IgD-negative memory B cell (primary cell): Measurements from ENCODE around the gene SHMT2. TPM values are rescaled to one million over a fixed set of nuclear protein-coding genes. Genes with fewer than 3 reads are reported as not detected.

Source experiments
- H3K27ac Mint-ChIP-seq, 3 donors: one replicate each; pipeline ENCODE4 v1.8.0; 2020 to 2022; ENCODE audit warnings: mild to moderate bottlenecking in 3 of 3, mixed read lengths in 3 of 3, moderate library complexity in 1 of 3
- H3K27me3 Mint-ChIP-seq: one replicate; pipeline ENCODE4 v1.8.0; 2021; ENCODE audit warnings: mixed read lengths
- H3K36me3 Mint-ChIP-seq: one replicate; pipeline ENCODE4 v1.8.0; 2020; ENCODE audit warnings: mild to moderate bottlenecking, mixed read lengths
- H3K4me1 Mint-ChIP-seq, 3 donors: one replicate each; pipeline ENCODE4 v1.8.0; 2020 to 2022; ENCODE audit warnings: mixed read lengths in 3 of 3, mild to moderate bottlenecking in 1 of 3
- H3K4me3 Mint-ChIP-seq, 4 donors: one replicate each; pipeline ENCODE4 v1.8.0; 2020 to 2022; ENCODE audit warnings: mild to moderate bottlenecking in 4 of 4, mixed read lengths in 4 of 4, moderate library complexity in 3 of 4
- H3K9me3 Mint-ChIP-seq, 3 donors: one replicate each; pipeline ENCODE4 v1.8.0; 2020 to 2021; ENCODE audit warnings: mixed read lengths in 3 of 3, mild to moderate bottlenecking in 1 of 3
- polyA plus RNA-seq: library from polyadenylated mRNA; unstranded; fragments of 300-500 nt; fragmentation: Illumina TruSeq; gene quantifications from one replicate; pipeline ENCODE4 v1.2.3, GENCODE V29; 2021

The SHMT2 gene
- polyA plus RNA-seq, 1 donor from 2014 or later, result 176 TPM

DNA sequence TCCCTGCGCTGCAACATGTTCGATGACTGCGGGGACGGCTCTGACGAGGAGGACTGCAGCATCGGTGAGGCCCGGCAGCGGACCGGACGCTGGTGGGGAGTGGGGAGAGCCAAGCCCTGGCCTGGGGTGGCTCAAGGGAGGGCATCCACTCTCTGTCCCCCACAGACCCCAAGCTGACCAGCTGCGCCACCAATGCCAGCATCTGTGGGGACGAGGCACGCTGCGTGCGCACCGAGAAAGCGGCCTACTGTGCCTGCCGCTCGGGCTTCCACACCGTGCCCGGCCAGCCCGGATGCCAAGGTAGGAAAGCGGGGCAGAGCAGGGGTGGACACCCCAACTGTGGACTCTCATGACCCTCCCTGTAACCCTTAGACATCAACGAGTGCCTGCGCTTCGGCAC lies 24.3 kb upstream of the SHMT2 start:
- H3K4me3 Mint-ChIP-seq, result no peak overlapping the region
- no peaks in the 10 kb centered on the region for H3K9me3 Mint-ChIP-seq
- H3K27me3 Mint-ChIP-seq, result no peaks in the 10 kb centered on the region
- H3K36me3 Mint-ChIP-seq, result no peaks in the 10 kb centered on the region
- no peaks in the 10 kb centered on the region for H3K4me1 Mint-ChIP-seq
- no peak overlapping the region for H3K27ac Mint-ChIP-seq

DNA sequence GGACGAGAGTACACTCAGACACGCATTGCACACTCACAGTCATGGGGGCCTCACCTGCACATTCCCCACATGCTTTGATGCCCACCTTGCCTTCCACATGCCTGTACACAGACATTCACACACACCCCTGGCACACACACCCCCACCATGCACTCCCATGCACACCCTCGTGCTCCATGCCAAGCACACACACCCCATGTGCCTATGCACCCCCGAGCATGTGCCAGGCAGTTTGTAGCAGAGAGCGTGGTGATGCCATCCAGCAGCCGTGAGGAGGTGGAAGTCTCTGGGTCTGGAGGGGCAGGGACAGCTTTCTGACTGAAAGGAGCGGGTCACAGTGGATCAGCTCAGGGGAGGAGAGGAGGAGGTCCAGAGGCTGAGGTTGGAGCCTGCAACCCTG lies 23.6 kb upstream of the SHMT2 start:
- Mint-ChIP-seq H3K27ac (no peak overlapping the region), H3K4me3 (no peak overlapping the region), H3K27me3 (no peaks in the 10 kb centered on the region), H3K9me3 (no peaks in the 10 kb centered on the region), H3K4me1 (no peaks in the 10 kb centered on the region), H3K36me3 (no peaks in the 10 kb centered on the region)

DNA sequence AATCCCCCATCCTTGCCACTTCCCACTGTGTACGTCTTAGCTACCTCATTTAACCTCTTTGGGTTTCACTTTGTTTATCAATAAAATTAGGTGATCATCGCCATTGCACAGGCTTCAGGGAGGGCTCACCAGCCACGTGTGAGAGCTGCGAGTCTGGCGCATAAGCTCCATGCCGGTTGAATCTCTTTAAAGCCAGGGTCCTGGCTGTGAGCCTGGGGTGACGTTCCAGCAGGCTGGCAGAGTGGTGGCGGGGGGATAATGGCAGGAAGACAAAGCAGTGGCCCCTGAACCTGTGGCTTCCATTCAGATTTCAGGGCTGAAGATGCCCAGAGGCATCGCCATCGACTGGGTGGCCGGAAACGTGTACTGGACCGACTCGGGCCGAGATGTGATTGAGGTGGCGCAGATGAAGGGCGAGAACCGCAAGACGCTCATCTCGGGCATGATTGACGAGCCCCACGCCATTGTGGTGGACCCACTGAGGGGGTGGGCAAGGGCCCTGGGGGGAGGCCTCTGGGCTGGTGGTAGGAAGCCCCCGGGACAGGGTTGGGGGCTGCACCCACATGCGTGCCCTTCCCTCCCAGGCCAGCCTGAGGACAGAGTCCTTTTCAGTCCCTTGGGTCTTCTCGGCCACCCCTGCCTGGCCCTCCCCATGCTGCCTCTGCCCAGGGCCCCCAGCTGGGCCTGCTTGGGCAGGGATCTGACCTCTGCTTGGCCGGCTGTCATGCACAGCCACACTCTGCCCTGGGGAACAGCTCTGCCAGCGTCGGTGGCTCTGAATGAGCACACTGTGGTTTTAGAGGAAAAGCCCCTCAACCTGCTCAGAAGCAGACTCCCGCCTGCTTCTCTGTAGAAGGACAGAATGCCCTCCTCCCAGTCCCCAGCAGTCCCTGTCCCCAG lies 21.5 kb upstream of the SHMT2 start:
- Mint-ChIP-seq H3K9me3 (no peaks in the 10 kb centered on the region), H3K4me1 (peaks cover 0 to 3% (median 0%) of the 10 kb centered on the region in 3 donors), H3K4me3 (no peak overlapping the region), H3K27me3 (peaks cover 3% of the 10 kb centered on the region), H3K36me3 (no peaks in the 10 kb centered on the region), H3K27ac (peak overlapping the region in 1 of 3 donors; percentile 28)

DNA sequence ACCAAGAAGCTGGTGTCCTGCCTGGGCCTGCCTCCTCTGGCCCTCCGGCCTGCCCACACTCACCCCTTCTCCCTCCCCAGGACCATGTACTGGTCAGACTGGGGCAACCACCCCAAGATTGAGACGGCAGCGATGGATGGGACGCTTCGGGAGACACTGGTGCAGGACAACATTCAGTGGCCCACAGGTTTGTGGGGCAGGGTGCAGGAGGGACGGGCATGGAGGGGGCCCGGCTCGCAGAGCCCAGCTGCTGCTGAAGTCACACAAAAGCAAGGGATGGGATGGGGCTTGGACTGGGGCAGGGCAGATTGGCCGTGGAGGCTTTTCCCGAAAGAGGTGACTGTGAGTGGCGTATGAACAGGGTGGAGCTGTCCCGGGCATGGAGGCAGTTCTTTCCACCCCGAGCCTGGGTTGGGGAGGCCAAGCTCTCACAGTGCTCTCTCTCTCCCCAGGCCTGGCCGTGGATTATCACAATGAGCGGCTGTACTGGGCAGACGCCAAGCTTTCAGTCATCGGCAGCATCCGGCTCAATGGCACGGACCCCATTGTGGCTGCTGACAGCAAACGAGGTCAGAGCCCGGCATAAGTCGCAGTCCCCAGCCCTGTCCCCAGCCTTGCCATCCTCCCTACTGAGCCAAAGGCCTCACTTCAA lies 20.8 kb upstream of the SHMT2 start:
- Mint-ChIP-seq H3K9me3 (no peaks in the 10 kb centered on the region), H3K27ac (peak overlapping the region in 1 of 3 donors; percentile 28), H3K27me3 (peaks cover 8% of the 10 kb centered on the region), H3K4me1 (peaks cover 6 to 9% (median 7%) of the 10 kb centered on the region in 3 donors), H3K36me3 (no peaks in the 10 kb centered on the region), H3K4me3 (no peak overlapping the region)

DNA sequence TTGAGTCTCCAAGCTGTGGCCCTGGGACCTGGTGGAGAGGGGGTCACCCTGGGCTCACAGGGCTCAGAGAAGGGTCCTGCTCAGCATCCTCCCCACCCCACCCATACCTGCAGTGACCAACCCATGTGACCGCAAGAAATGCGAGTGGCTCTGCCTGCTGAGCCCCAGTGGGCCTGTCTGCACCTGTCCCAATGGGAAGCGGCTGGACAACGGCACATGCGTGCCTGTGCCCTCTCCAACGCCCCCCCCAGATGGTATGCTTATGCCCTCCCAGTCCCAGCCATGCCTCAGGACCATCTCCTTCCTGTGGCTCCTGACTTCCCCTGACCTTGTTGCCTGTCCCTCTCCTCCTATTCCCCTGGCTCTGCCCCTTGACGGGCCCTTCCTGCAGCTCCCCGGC lies 19.6 kb upstream of the SHMT2 start:
- Mint-ChIP-seq H3K27ac (no peak overlapping the region), H3K36me3 (no peaks in the 10 kb centered on the region), H3K9me3 (no peaks in the 10 kb centered on the region), H3K27me3 (peaks cover 19% of the 10 kb centered on the region), H3K4me3 (no peak overlapping the region), H3K4me1 (peaks cover 12 to 15% (median 13%) of the 10 kb centered on the region in 3 donors)

DNA sequence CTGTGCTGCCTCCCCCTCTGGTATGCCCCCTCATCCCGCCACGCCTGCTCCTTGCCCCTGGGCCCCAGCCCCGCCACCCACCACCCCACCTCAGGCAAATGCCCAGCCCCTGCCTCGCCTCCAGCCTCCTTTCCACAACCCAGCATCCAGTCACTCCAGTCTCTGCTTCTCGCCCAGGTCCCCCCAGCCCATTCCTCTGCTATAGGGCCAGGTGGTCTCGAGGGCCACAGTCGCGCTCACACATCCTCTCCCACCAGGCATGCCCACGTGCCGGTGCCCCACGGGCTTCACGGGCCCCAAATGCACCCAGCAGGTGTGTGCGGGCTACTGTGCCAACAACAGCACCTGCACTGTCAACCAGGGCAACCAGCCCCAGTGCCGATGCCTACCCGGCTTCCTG lies 19.1 kb upstream of the SHMT2 start:
- H3K27ac Mint-ChIP-seq, result no peak overlapping the region
- H3K27me3 Mint-ChIP-seq, result peaks cover 24% of the 10 kb centered on the region
- H3K9me3 Mint-ChIP-seq, result no peaks in the 10 kb centered on the region
- no peaks in the 10 kb centered on the region for H3K36me3 Mint-ChIP-seq
- H3K4me3 Mint-ChIP-seq, result no peak overlapping the region
- H3K4me1 Mint-ChIP-seq, result peaks cover 13 to 18% (median 16%) of the 10 kb centered on the region in 3 donors

DNA sequence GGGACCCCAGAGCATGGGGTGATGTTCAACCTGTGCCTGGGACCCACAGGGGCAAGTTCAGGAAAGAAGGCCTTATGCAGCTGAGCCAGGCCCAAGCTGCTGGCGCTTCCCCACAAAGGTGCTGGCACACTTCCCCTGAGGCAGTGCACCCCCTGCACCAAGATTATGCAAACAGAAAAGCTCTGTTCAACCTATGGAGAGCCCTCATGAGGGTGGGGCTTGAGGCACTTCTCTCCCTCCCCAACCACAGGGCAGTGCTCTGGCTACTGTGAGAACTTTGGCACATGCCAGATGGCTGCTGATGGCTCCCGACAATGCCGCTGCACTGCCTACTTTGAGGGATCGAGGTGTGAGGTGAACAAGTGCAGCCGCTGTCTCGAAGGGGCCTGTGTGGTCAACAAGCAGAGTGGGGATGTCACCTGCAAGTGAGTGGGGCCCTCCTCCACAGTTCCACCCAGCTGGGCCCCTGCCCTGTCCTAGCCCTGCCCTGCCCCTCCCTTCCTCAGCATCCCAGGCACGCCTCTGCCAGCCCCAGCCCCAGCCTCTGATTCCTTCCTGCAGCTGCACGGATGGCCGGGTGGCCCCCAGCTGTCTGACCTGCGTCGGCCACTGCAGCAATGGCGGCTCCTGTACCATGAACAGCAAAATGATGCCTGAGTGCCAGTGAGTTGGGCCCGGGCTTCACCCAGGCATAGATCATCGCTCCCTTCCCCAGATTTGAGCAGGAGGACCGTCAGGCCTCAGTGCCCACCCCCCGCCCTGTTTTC lies 18.4 kb upstream of the SHMT2 start:
- Mint-ChIP-seq H3K4me3 (no peak overlapping the region), H3K27ac (no peak overlapping the region), H3K9me3 (no peaks in the 10 kb centered on the region), H3K27me3 (peaks cover 29% of the 10 kb centered on the region), H3K36me3 (no peaks in the 10 kb centered on the region), H3K4me1 (peaks cover 13 to 24% (median 20%) of the 10 kb centered on the region in 3 donors)

DNA sequence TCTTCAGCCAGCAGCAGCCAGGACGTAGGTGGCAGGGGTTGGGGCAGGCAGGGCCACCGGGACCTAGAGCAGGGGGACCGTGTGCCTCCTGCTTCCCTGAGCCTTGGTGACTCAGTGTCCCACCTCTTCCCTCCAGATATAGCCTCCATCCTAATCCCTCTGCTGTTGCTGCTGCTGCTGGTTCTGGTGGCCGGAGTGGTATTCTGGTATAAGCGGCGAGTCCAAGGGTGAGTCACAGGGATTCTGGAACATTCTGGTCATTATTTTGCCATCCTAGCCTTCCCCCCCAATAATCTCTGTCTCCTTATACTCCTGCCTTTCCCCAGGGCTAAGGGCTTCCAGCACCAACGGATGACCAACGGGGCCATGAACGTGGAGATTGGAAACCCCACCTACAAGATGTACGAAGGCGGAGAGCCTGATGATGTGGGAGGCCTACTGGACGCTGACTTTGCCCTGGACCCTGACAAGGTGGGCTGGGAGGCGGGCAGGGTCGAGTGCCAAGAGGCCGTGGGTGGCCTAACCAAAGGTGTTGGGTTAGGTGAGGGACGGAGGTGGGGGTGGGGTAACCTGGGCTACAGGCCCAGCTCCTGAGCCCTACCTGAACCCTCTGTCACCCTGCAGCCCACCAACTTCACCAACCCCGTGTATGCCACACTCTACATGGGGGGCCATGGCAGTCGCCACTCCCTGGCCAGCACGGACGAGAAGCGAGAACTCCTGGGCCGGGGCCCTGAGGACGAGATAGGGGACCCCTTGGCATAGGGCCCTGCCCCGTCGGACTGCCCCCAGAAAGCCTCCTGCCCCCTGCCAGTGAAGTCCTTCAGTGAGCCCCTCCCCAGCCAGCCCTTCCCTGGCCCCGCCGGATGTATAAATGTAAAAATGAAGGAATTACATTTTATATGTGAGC lies 17.5 kb upstream of the SHMT2 start:
- Mint-ChIP-seq H3K9me3 (no peaks in the 10 kb centered on the region), H3K36me3 (no peaks in the 10 kb centered on the region), H3K27ac (peak overlapping the region in 1 of 3 donors; percentile 59), H3K27me3 (peaks cover 29% of the 10 kb centered on the region), H3K4me3 (peak overlapping the region in 1 of 4 donors; percentile 41), H3K4me1 (peaks cover 13 to 24% (median 20%) of the 10 kb centered on the region in 3 donors)

DNA sequence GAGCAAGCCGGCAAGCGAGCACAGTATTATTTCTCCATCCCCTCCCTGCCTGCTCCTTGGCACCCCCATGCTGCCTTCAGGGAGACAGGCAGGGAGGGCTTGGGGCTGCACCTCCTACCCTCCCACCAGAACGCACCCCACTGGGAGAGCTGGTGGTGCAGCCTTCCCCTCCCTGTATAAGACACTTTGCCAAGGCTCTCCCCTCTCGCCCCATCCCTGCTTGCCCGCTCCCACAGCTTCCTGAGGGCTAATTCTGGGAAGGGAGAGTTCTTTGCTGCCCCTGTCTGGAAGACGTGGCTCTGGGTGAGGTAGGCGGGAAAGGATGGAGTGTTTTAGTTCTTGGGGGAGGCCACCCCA lies 16.8 kb upstream of the SHMT2 start:
- Mint-ChIP-seq H3K27me3 (peaks cover 35% of the 10 kb centered on the region), H3K27ac (peak overlapping the region in 2 of 3 donors; percentile 59 to 73), H3K4me3 (peak overlapping the region in 1 of 4 donors; percentile 41), H3K9me3 (no peaks in the 10 kb centered on the region), H3K36me3 (peaks cover 2% of the 10 kb centered on the region), H3K4me1 (peaks cover 13 to 29% (median 25%) of the 10 kb centered on the region in 3 donors)

DNA sequence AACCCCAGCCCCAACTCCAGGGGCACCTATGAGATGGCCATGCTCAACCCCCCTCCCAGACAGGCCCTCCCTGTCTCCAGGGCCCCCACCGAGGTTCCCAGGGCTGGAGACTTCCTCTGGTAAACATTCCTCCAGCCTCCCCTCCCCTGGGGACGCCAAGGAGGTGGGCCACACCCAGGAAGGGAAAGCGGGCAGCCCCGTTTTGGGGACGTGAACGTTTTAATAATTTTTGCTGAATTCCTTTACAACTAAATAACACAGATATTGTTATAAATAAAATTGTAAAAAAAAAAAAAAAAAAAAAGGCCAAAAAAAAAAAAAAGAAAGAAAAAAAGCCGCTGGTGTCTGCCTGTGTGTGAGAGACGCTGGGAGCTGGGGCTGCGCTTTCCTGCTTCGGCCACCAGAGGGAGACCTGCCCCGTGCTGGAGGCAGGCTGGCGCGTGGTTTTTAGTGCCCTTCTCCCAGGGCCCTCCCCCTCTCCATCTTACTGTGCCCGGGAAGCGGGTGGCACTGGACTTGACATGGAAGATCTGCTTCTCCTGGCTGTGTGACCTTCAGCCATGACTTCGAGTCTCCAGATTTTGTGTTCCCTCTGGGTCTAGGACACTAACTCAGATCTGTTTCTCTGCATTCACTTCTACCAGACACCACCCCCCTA lies 16.3 kb upstream of the SHMT2 start:
- H3K9me3 Mint-ChIP-seq, result no peaks in the 10 kb centered on the region
- H3K36me3 Mint-ChIP-seq, result peaks cover 2% of the 10 kb centered on the region
- peaks cover 13 to 32% (median 25%) of the 10 kb centered on the region in 3 donors for H3K4me1 Mint-ChIP-seq
- peaks cover 40% of the 10 kb centered on the region for H3K27me3 Mint-ChIP-seq
- peak overlapping the region in 3 of 4 donors; percentile 9 to 90 (median 80) for H3K4me3 Mint-ChIP-seq
- peak overlapping the region; percentile 25 to 94 (median 59) for H3K27ac Mint-ChIP-seq

DNA sequence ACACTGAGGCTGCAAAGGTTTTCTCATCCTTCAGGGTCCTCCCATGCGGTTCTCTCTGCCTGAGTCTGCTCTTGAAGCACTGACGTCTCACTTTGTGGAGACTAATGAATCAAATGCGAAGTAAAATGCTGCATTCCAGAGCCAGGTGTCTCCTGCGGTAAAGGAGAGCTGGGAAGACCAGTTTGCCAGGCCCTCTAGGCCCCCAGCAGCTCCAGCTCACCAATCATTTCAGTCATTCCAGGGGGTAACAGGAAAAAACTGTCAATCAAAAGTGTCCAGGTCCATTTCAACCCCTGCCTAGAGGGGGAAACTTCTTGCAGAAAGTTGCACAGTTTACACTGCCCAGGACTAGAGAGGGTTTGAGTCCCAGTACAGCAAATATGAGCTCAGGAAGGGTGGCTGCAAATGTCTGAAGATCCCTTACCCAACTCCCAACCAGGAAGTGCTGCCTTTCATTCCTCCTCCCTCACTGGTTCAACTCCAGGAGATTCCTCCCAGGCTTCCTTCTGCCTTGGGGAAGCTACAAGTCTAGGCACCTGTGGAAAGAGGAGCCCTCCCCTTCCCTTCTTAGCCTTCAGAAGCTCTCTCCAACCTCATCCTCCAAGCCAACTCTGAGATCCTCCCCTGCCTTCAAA lies 15.6 kb upstream of the SHMT2 start:
- no peaks in the 10 kb centered on the region for H3K9me3 Mint-ChIP-seq
- peaks cover 13 to 38% (median 32%) of the 10 kb centered on the region in 3 donors for H3K4me1 Mint-ChIP-seq
- H3K4me3 Mint-ChIP-seq, result peak overlapping the region in 3 of 4 donors; percentile 84 to 90 (median 90)
- H3K27ac Mint-ChIP-seq, result peak overlapping the region in 2 of 3 donors; percentile 59 to 94
- H3K27me3 Mint-ChIP-seq, result peaks cover 47% of the 10 kb centered on the region
- H3K36me3 Mint-ChIP-seq, result peaks cover 2% of the 10 kb centered on the region

DNA sequence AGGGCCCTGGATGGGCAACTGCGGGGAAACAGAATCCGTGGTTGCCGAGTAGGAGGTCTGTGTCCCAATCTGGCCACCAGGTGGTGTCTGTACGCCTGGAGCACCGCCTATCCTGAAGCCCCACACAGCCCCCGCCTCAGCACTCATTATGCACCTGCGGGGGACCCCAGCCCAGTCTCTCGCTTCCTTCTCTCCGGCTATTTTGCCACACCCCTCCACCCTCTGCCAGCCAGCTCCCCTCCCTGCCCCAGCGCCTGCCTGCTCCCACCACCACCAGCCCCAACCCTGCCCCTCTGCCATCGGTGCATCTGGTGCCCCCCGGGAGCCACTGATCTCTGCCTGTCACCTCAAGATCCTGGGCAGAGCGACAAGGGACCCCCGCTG lies 15.1 kb upstream of the SHMT2 start:
- Mint-ChIP-seq H3K27me3 (peaks cover 51% of the 10 kb centered on the region), H3K4me1 (peaks cover 13 to 38% (median 32%) of the 10 kb centered on the region in 3 donors), H3K9me3 (no peaks in the 10 kb centered on the region), H3K27ac (peak overlapping the region; percentile 59 to 96 (median 89)), H3K4me3 (peak overlapping the region; percentile 65 to 90 (median 87)), H3K36me3 (peaks cover 2% of the 10 kb centered on the region)

DNA sequence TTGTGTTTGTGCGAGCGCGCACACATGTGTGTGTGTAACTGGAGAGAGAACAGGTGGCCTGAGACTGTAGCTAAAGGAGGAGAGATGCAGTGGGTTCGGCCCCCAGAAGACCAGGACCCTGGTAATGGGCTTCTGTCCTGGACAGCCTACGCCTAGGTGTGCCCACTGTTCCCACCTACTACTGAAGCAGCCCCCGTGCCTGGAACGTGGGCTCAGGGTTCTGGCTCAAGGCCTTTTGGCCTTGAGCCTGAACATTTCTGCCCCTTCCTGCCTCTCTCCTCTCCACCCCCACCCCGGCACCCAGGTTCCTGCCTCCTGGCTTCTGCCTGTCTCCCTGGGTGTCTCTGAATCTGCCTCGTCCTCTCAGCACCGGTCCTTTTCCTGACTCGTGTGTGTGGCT lies 14.4 kb upstream of the SHMT2 start:
- H3K9me3 Mint-ChIP-seq, result no peaks in the 10 kb centered on the region
- H3K4me1 Mint-ChIP-seq, result peaks cover 13 to 38% (median 35%) of the 10 kb centered on the region in 3 donors
- peak overlapping the region in 3 of 4 donors; percentile 90 to 93 (median 91) for H3K4me3 Mint-ChIP-seq
- peak overlapping the region; percentile 59 to 96 (median 90) for H3K27ac Mint-ChIP-seq
- peaks cover 2% of the 10 kb centered on the region for H3K36me3 Mint-ChIP-seq
- peaks cover 55% of the 10 kb centered on the region for H3K27me3 Mint-ChIP-seq
